K562 (cell line): ENCODE measurements around the gene FGR. TPM values are rescaled to one million over a fixed set of nuclear protein-coding genes. Genes with fewer than 3 reads are reported as not detected.

Experiments
- ATAC-seq: fragments of 200-7000 bp; cut with Tn5 transposase; 3 replicates; pipeline ENCODE4 v1.9.1; 2020; ENCODE audit warnings: moderate library complexity
- BruUV-seq: library from RNA; stranded (reverse); fragments of 400-500 nt; replicated peaks from 2 replicates; lab custom pipeline; 2021; lab: Mats Ljungman, UMichigan
- CTCF ChIA-PET: fragments of 300-600 bp; formaldehyde crosslinking; extraction: SDS; loops from one replicate; lab custom pipeline; 2021; ENCODE audit warnings: low intra/inter-chr PET ratio; lab: Yijun Ruan, JAX
- POLR2A ChIA-PET: fragments of 300-600, 350-650 bp; sonication (Branson Sonifier 250); formaldehyde crosslinking; extraction: SDS; loops from one replicate; lab custom pipeline; 2021; ENCODE audit warnings: antibody characterized with exemption, inconsistent platforms; lab: Yijun Ruan, JAX
- DNase-seq, 4 experiments: peaks; one replicate each; pipeline versions ENCODE4 v3.0.0 to v3.0.0-alpha.2; 2011 to 2018; ENCODE audit warnings: low spot score in 3 of 4, mixed read lengths in 3 of 4; ENCODE audit errors: extremely low read depth in 1 of 4
- FAIRE-seq: peaks from 2 replicates; lab custom pipeline; 2011; peaks lifted over from hg19 to GRCh38; lab: Jason Lieb, UNC
- H2AFZ ChIP-seq: 2 replicates; pipeline ENCODE4 v1.6.0; 2011; ENCODE audit warnings: low read depth, low read length, control low read depth, inconsistent platforms
- H3K27ac ChIP-seq: fragments of 200-600 bp; 3 replicates; pipeline ENCODE4 v1.8.0; 2011; ENCODE audit warnings: low read depth, mild to moderate bottlenecking, control low read depth, inconsistent platforms, low read length, moderate library complexity, mixed read lengths; ENCODE audit errors: extremely low read depth
- H3K27me3 ChIP-seq, 2 experiments: fragments of 300-600 bp in 1 of 2; 2 replicates in 1 of 2; 3 replicates in 1 of 2; pipeline versions ENCODE4 v1.6.0 to v1.8.0; 2011; ENCODE audit warnings: inconsistent platforms in 2 of 2, low read length in 2 of 2, mild to moderate bottlenecking in 1 of 2, mixed read lengths in 1 of 2, moderate library complexity in 1 of 2; ENCODE audit not compliant: control insufficient read depth in 2 of 2, insufficient read depth in 2 of 2
- H3K36me3 ChIP-seq: fragments of 300-600 bp; 3 replicates; pipeline ENCODE4 v1.8.0; 2011; ENCODE audit warnings: mild to moderate bottlenecking, low read length, inconsistent platforms; ENCODE audit not compliant: control insufficient read depth, insufficient read depth
- H3K4me1 ChIP-seq, 2 experiments: fragments of 200-600 bp in 1 of 2; replicated peaks in 1 of 2; 2 replicates in 1 of 2; 3 replicates in 1 of 2; pipeline versions ENCODE4 v1.5.1 to v1.8.0; 2011; ENCODE audit warnings: inconsistent platforms in 2 of 2, low read length in 2 of 2, mild to moderate bottlenecking in 1 of 2, mixed read lengths in 1 of 2, moderate library complexity in 1 of 2; ENCODE audit not compliant: control insufficient read depth in 2 of 2, insufficient read depth in 2 of 2
- H3K4me2 ChIP-seq: 2 replicates; pipeline ENCODE4 v1.6.1; 2011; ENCODE audit warnings: low read length, control low read depth, inconsistent platforms, mixed read lengths; ENCODE audit not compliant: insufficient read depth
- H3K4me3 ChIP-seq: fragments of 200-600 bp; sonication (generic), shearing (Covaris generic); 2 replicates; pipeline ENCODE4 v1.5.1; 2016; ENCODE audit warnings: control low read depth, inconsistent platforms
- H3K79me2 ChIP-seq: fragments of 200-600 bp; 3 replicates; pipeline ENCODE4 v1.8.0; 2011; ENCODE audit warnings: low read length, inconsistent platforms; ENCODE audit not compliant: control insufficient read depth, insufficient read depth
- H3K9ac ChIP-seq, 2 experiments: 2 replicates each; pipeline versions ENCODE4 v1.6.0 to v1.6.1; 2011; ENCODE audit warnings: low read depth in 2 of 2, low read length in 2 of 2, control low read depth in 1 of 2, inconsistent platforms in 1 of 2, mild to moderate bottlenecking in 1 of 2, mixed read lengths in 1 of 2; ENCODE audit not compliant: insufficient read depth in 1 of 2
- H3K9me1 ChIP-seq: one replicate; pipeline ENCODE4 v1.6.0; 2011; ENCODE audit warnings: inconsistent platforms, mild to moderate bottlenecking, low read length, moderate library complexity; ENCODE audit not compliant: control insufficient read depth, insufficient read depth
- H3K9me3 ChIP-seq: replicated peaks from 2 replicates; pipeline ENCODE4 v1.5.1; 2011; ENCODE audit warnings: low read depth, low read length, inconsistent platforms; ENCODE audit not compliant: control insufficient read depth, insufficient read depth
- H4K20me1 ChIP-seq: replicated peaks from 2 replicates; pipeline ENCODE4 v1.6.1; 2011; ENCODE audit warnings: low read length, inconsistent platforms, mixed read lengths; ENCODE audit not compliant: control insufficient read depth, insufficient read depth
- RAD51 ChIP-seq: fragments of 450-650 bp; IDR thresholded peaks from 2 replicates; pipeline ENCODE4 v1.7.1; 2016; ENCODE audit warnings: low read depth, mild to moderate bottlenecking, borderline replicate concordance
- WHSC1 ChIP-seq: IDR thresholded peaks from one replicate; pipeline ENCODE4 v1.6.1; 2012; ENCODE audit warnings: low read length, control low read depth, inconsistent platforms
- WGBS: fragments of 100-300 bp; shearing (Covaris generic); methylation state at CpG from one replicate; pipeline ENCODE4 v1.1.6; 2016; ENCODE audit warnings: low coverage, mixed read lengths; ENCODE audit not compliant: insufficient coverage; ENCODE audit errors: missing lambda C conversion rate; 5-methylcytosine and 5-hydroxymethylcytosine counted together
- in situ Hi-C: fragments of 300-500 bp; cut with MboI; formaldehyde crosslinking; loops from 4 replicates; pipeline ENCODE4 v1.15.0; 2018; ENCODE audit warnings: inconsistent platforms, mixed read lengths
- intact Hi-C: fragments of 100-400 bp; cut with micrococcal nuclease; formaldehyde crosslinking; loops from 2 replicates; pipeline ENCODE4 v1.14.2; 2022
- polyA plus RNA-seq, 8 experiments: library from polyadenylated mRNA; depleted of rRNA in 4 of 8; stranded (reverse) in 5 of 8; unstranded in 3 of 8; fragments of >200 nt; fragmentation: Nextera tagmentation in 2 of 8; fragmentation: Illumina TruSeq in 1 of 8; extraction: Ambion mirVana in 2 of 8; extraction: Trizol in 1 of 8; gene quantifications; 2 replicates each; pipeline versions ENCODE4 v1.2.1 to v1.2.3, GENCODE V29; 2011 to 2014; ENCODE audit warnings: inconsistent platforms in 1 of 8, missing spikeins in 1 of 8
- total RNA-seq, 7 experiments: library from RNA; depleted of rRNA in 6 of 7; stranded (reverse); fragments of >200 nt in 6 of 7; fragmentation: Illumina TruSeq in 2 of 7; extraction: Trizol in 2 of 7; gene quantifications; 2 replicates each; pipeline versions ENCODE4 v1.2.1 to v1.2.3, GENCODE V29; 2011 to 2021; ENCODE audit warnings: low replicate concordance in 1 of 7
- TF ChIP-seq, protein P1 (sequence below), 2 experiments: fragments of 450-650 bp; IDR thresholded peaks; 2 replicates each; pipeline ENCODE4 v1.6.1; 2016; ENCODE audit warnings: mild to moderate bottlenecking in 2 of 2, borderline replicate concordance in 1 of 2, low read depth in 1 of 2, moderate library complexity in 1 of 2
- TF ChIP-seq, protein P2 (sequence below), 2 experiments: fragments of 450-650 bp in 1 of 2; IDR thresholded peaks; 2 replicates each; pipeline ENCODE4 v1.6.1; 2011 to 2017; ENCODE audit warnings: low read depth in 2 of 2, antibody characterized with exemption in 1 of 2, borderline replicate concordance in 1 of 2, low read length in 1 of 2, mild to moderate bottlenecking in 1 of 2, mixed read lengths in 1 of 2; ENCODE audit not compliant: control insufficient read depth in 1 of 2
- TF ChIP-seq, protein P3 (sequence below): sonication (generic); formaldehyde crosslinking; IDR thresholded peaks from 2 replicates; pipeline ENCODE4 v1.8.1; 2023; ENCODE audit warnings: mild to moderate bottlenecking, missing genetic modification reagents

Gene FGR
- total and polyA plus RNA-seq, 9 of the 15 experiments (the other 6 are each of a cell fraction or from before 2014, with no cell fraction given): 0.04 to 0.11 TPM; not detected in 7

GRCh38 chr1:27655151-27655937 is 20.4 kb upstream of the FGR start:
- Histone ChIP-seq H3K4me1 (peaks cover 32 to 36% of the 10 kb centered on the region in 2 experiments), H3K9ac (peak overlapping the region in 1 of 2 experiments; percentile 79; a peak in 3 of 4 replicates), H2AFZ (peak overlapping the region; percentile 88), H3K4me3 (no peak overlapping the region), H3K27me3 (no peaks in the 10 kb centered on the region), H3K36me3 (no peaks in the 10 kb centered on the region), H3K9me3 (no peaks in the 10 kb centered on the region), H3K4me2 (no peak overlapping the region), H4K20me1 (no peaks in the 10 kb centered on the region), H3K27ac (peak overlapping the region; percentile 51; the same call in 2 of the 3 replicates), H3K9me1 (no peaks in the 10 kb centered on the region), H3K79me2 (no peaks in the 10 kb centered on the region)
- DNase-seq (peak in 2 of 4 experiments; percentile 43 to 54), ATAC-seq (no peak), FAIRE-seq (no peak)
- ChIA-PET CTCF (no interaction called here), POLR2A (interaction anchor here (1.0 kb wide), 1 partner anchor 32 kb away, joined by 4 read pairs; no protein-coding TSS in a partner anchor)
- intact Hi-C loops (no loop called here), in situ Hi-C loops (no loop called here)
- WGBS: 51% methylated on average over 10 of the region's 11 CpGs
- no TSS peak for BruUV-seq
- TF ChIP-seq, protein P1, sequence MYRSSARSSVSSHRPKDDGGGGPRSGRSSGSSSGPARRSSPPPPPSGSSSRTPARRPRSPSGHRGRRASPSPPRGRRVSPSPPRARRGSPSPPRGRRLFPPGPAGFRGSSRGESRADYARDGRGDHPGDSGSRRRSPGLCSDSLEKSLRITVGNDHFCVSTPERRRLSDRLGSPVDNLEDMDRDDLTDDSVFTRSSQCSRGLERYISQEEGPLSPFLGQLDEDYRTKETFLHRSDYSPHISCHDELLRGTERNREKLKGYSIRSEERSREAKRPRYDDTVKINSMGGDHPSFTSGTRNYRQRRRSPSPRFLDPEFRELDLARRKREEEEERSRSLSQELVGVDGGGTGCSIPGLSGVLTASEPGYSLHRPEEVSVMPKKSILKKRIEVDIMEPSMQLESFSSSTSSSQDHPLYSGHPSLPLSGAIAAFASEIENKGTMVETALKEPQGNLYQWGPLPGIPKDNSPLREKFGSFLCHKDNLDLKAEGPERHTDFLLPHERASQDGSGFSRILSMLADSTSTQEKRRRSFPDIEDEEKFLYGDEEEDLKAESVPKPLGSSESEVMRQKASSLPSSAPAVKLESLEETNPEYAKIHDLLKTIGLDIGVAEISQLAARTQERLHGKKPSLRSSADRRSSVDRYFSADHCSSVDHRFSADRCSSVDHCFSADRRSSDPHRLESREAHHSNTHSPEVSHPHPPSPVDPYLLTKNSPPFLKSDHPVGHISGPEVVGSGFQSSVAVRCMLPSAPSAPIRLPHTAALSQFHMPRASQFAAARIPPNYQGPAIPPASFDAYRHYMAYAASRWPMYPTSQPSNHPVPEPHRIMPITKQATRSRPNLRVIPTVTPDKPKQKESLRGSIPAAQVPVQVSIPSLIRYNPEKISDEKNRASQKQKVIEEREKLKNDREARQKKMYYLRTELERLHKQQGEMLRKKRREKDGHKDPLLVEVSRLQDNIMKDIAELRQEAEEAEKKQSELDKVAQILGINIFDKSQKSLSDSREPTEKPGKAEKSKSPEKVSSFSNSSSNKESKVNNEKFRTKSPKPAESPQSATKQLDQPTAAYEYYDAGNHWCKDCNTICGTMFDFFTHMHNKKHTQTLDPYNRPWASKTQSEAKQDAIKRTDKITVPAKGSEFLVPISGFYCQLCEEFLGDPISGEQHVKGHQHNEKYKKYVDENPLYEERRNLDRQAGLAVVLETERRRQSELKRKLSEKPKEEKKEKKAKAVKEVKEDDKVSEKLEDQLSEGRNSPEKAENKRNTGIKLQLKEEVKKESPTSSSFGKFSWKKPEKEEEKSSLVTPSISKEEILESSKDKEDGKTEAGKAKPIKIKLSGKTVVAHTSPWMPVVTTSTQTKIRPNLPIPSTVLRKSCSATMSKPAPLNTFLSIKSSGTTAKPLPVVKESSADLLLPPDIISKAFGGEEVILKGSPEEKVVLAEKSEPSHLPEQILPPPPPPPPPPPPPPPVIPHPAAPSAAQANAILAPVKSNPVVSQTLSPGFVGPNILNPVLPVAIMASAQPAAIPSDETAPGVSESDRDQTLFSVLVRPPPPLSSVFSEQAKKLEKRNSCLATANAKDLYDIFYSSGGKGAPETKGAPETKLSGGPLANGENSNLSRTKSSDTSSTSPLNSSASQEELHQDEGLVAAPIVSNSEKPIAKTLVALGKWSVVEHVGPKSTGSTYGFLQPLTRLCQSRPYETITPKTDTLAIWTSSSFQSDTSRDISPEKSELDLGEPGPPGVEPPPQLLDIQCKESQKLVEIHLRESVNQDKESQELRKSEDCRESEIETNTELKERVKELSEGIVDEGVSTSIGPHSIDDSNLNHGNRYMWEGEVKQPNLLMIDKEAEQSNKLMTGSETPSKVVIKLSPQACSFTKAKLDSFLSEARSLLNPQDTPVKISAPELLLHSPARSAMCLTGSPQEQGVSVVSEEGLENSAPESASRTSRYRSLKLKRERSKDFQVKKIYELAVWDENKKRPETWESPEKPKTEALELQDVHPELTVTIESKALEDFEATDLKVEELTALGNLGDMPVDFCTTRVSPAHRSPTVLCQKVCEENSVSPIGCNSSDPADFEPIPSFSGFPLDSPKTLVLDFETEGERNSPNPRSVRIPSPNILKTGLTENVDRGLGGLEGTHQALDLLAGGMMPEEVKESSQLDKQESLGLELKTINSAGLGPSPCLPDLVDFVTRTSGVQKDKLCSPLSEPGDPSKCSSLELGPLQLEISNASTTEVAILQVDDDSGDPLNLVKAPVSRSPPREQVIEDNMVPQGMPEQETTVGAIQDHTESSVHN (IDR thresholded peaks at IDR 0.05; ENCODE audit: borderline replicate concordance in 1 of 2, low read depth in 1 of 2): no peak
- TF ChIP-seq, protein P2, sequence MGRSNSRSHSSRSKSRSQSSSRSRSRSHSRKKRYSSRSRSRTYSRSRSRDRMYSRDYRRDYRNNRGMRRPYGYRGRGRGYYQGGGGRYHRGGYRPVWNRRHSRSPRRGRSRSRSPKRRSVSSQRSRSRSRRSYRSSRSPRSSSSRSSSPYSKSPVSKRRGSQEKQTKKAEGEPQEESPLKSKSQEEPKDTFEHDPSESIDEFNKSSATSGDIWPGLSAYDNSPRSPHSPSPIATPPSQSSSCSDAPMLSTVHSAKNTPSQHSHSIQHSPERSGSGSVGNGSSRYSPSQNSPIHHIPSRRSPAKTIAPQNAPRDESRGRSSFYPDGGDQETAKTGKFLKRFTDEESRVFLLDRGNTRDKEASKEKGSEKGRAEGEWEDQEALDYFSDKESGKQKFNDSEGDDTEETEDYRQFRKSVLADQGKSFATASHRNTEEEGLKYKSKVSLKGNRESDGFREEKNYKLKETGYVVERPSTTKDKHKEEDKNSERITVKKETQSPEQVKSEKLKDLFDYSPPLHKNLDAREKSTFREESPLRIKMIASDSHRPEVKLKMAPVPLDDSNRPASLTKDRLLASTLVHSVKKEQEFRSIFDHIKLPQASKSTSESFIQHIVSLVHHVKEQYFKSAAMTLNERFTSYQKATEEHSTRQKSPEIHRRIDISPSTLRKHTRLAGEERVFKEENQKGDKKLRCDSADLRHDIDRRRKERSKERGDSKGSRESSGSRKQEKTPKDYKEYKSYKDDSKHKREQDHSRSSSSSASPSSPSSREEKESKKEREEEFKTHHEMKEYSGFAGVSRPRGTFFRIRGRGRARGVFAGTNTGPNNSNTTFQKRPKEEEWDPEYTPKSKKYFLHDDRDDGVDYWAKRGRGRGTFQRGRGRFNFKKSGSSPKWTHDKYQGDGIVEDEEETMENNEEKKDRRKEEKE (IDR thresholded peaks at IDR 0.05; ENCODE audit: borderline replicate concordance in 1 of 2, control insufficient read depth in 1 of 2, low read depth in 2 of 2, low read length in 1 of 2): no peak
- TF ChIP-seq RAD51: peak; percentile 49; the same call in 1 of the 2 replicates
- TF ChIP-seq, protein P3, sequence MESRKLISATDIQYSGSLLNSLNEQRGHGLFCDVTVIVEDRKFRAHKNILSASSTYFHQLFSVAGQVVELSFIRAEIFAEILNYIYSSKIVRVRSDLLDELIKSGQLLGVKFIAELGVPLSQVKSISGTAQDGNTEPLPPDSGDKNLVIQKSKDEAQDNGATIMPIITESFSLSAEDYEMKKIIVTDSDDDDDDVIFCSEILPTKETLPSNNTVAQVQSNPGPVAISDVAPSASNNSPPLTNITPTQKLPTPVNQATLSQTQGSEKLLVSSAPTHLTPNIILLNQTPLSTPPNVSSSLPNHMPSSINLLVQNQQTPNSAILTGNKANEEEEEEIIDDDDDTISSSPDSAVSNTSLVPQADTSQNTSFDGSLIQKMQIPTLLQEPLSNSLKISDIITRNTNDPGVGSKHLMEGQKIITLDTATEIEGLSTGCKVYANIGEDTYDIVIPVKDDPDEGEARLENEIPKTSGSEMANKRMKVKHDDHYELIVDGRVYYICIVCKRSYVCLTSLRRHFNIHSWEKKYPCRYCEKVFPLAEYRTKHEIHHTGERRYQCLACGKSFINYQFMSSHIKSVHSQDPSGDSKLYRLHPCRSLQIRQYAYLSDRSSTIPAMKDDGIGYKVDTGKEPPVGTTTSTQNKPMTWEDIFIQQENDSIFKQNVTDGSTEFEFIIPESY (CRISPR knock-in tag): peak; percentile 92
- peak; percentile 75 for TF ChIP-seq WHSC1
